CD4-positive, alpha-beta memory T cell (primary cell): Measurements from ENCODE around the gene CTU1. TPM values are rescaled to one million over a fixed set of nuclear protein-coding genes. Genes with fewer than 3 reads are reported as not detected.
A peak's percentile ranks its signal among the peaks of the same experiment; 100 is the strongest.

Experiments used
- CTCF ChIA-PET: fragments of 350-600 bp; sonication (Branson Sonifier 250); formaldehyde crosslinking; loops from one replicate; lab custom pipeline; 2021; ENCODE audit warnings: inconsistent platforms; ENCODE audit not compliant: partially characterized antibody; lab: Charles Lee
- POLR2A ChIA-PET: fragments of 350-600 bp; sonication (Branson Sonifier 250); formaldehyde crosslinking; loops from one replicate; lab custom pipeline; 2021; ENCODE audit not compliant: partially characterized antibody; lab: Charles Lee
- DNase-seq, 5 donors: peaks; one replicate each; pipeline versions ENCODE4 v3.0.0 to v3.0.0-alpha.2; 2020 to 2022; ENCODE audit warnings: mixed read lengths in 1 of 5
- H3K27ac ChIP-seq: one replicate; pipeline ENCODE4 v1.7.0; 2013; ENCODE audit warnings: low read depth, low read length
- H3K27me3 ChIP-seq: 2 replicates; pipeline ENCODE4 v1.7.0; 2013; ENCODE audit warnings: mild to moderate bottlenecking, low read length, moderate library complexity; ENCODE audit not compliant: insufficient read depth
- H3K36me3 ChIP-seq: 2 replicates; pipeline ENCODE4 v1.7.0; 2013; ENCODE audit warnings: mild to moderate bottlenecking, low read length, moderate library complexity; ENCODE audit not compliant: insufficient read depth
- H3K4me1 ChIP-seq: 2 replicates; pipeline ENCODE4 v1.7.0; 2013; ENCODE audit warnings: mild to moderate bottlenecking, low read length, moderate library complexity; ENCODE audit not compliant: insufficient read depth
- H3K4me3 ChIP-seq, 2 donors: one replicate each; pipeline ENCODE4 v1.7.0; 2013; ENCODE audit warnings: low read length in 2 of 2, mild to moderate bottlenecking in 1 of 2
- H3K9me3 ChIP-seq, 2 donors: one replicate each; pipeline ENCODE4 v1.7.0; 2013; ENCODE audit warnings: low read length in 2 of 2, control low read depth in 1 of 2; ENCODE audit not compliant: control insufficient read depth in 1 of 2
- H3K27ac Mint-ChIP-seq, 7 donors: one replicate each; pipeline ENCODE4 v1.8.0; 2020 to 2021; ENCODE audit warnings: mixed read lengths in 7 of 7, mild to moderate bottlenecking in 6 of 7, inconsistent platforms in 3 of 7, moderate library complexity in 3 of 7
- H3K27me3 Mint-ChIP-seq, 2 donors: one replicate each; pipeline ENCODE4 v1.8.0; 2020 to 2021; ENCODE audit warnings: mixed read lengths in 2 of 2
- H3K36me3 Mint-ChIP-seq, 2 donors: one replicate each; pipeline ENCODE4 v1.8.0; 2020 to 2021; ENCODE audit warnings: mixed read lengths in 2 of 2, inconsistent platforms in 1 of 2, mild to moderate bottlenecking in 1 of 2
- H3K4me1 Mint-ChIP-seq, 4 donors: one replicate each; pipeline ENCODE4 v1.8.0; 2020 to 2021; ENCODE audit warnings: mixed read lengths in 4 of 4, mild to moderate bottlenecking in 1 of 4
- H3K4me3 Mint-ChIP-seq, 8 donors: one replicate each; pipeline ENCODE4 v1.8.0; 2020 to 2021; ENCODE audit warnings: mixed read lengths in 8 of 8, mild to moderate bottlenecking in 7 of 8, moderate library complexity in 6 of 8, inconsistent platforms in 3 of 8
- H3K9me3 Mint-ChIP-seq, 8 donors: one replicate each; pipeline ENCODE4 v1.8.0; 2020 to 2021; ENCODE audit warnings: mixed read lengths in 8 of 8, mild to moderate bottlenecking in 5 of 8, inconsistent platforms in 3 of 8, moderate library complexity in 1 of 8
- intact Hi-C: fragments of 100-400 bp; cut with micrococcal nuclease; formaldehyde crosslinking; loops from one replicate; pipeline ENCODE4 v1.15.1; 2023
- polyA plus RNA-seq, 2 donors: library from polyadenylated mRNA; unstranded; fragments of 300-500 nt; fragmentation: Illumina TruSeq; gene quantifications; one replicate each; pipeline ENCODE4 v1.2.3, GENCODE V29; 2021
- total RNA-seq, 2 experiments: library from RNA; stranded (reverse); gene quantifications; one replicate each; pipeline ENCODE4 v1.2.3, GENCODE V29; 2021

The CTU1 gene
- total and polyA plus RNA-seq, 4 experiments from 2014 or later = 1.4 to 11.4 (median 10.3) TPM

DNA sequence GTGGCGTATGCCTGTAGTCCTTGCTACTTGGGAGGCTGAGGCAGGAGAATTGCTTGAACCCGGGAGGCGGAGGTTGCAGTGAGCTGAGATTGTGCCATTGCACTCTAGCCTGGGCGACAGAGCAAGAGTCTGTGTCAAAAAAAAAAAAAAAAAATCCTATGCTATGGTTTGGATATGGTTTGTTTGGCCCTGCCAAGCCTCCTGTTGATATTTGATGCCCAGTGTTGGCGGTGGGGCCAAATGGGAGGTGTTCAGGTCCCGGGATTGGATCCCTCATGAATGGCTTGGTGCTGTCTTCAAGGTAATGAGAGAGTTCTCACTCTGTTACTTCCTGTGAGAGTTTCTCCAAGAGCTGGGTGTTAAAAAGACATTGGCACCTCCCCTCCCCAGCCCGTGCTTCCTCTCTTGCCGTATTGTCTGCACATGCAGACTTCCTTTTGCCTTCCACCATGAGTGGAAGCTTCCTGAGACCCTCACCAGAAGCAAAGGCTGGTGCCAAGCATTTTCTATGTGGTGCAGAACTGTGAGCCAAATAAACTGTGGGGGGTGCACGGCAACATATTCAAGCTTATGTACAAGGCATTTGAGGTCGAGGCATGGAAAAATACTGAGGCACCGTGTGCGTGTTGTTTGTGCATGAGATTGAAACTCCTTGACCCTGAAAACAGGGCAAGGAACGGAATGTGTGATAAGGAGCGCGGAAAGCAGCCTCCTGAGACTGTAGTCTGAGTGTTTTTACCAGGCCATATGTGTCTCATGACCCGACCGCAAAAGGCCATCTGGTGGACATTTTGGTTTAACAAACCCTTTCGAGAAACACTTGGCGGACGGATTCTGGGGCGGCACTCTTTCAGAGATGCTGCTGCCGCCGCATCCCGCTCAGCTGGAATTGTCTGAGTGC lies 23.8 kb upstream of the CTU1 start:
- intact Hi-C loops = loop anchor here (5.0 kb wide), 1 partner anchor 35 kb away; no protein-coding TSS in a partner anchor
- ChIA-PET CTCF (interaction anchor here (4.6 kb wide), 1 partner anchor 26 kb away, joined by 45 read pairs; no protein-coding TSS in a partner anchor), POLR2A (interaction anchor here (0.6 to 1.1 kb wide), 5 partner anchors 8 to 621 kb away, joined by 3 to 6 read pairs (median 3); partner anchors contain the start of gene JOSD2)
- H3K9me3 Mint-ChIP-seq = peaks cover 0 to 7% (median 0%) of the 10 kb centered on the region in 8 donors
- H3K4me3 Mint-ChIP-seq = peak overlapping the region; percentile 67 to 93 (median 82)
- peaks cover 27 to 62% (median 43%) of the 10 kb centered on the region in 4 donors for H3K4me1 Mint-ChIP-seq
- peak overlapping the region; percentile 47 to 89 (median 87) for H3K27ac Mint-ChIP-seq
- peaks cover 3 to 7% of the 10 kb centered on the region in 2 donors for H3K36me3 Mint-ChIP-seq
- no peaks in the 10 kb centered on the region for H3K27me3 Mint-ChIP-seq
- peak in 4 of 5 donors; percentile 27 to 37 (median 32) for DNase-seq
- Histone ChIP-seq H3K36me3 (no peaks in the 10 kb centered on the region), H3K4me1 (peaks cover 59% of the 10 kb centered on the region), H3K9me3 (no peaks in the 10 kb centered on the region), H3K4me3 (peak overlapping the region in 1 of 2 donors; percentile 32), H3K27me3 (no peaks in the 10 kb centered on the region), H3K27ac (no peak overlapping the region)

DNA sequence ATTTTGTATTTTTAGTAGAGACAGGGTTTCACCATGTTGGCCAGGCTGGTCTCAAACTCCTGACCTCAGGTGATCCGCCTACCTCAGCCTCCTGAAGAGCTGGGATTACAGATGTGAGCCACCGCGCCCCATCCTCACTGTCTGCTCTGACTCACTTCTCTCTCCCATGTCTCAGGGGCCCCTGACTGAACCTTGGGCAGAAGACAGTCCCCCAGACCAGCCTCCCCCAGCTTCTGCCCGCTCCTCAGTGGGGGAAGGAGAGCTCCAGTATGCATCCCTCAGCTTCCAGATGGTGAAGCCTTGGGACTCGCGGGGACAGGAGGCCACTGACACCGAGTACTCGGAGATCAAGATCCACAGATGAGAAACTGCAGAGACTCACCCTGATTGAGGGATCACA lies 21.5 kb upstream of the CTU1 start:
- Mint-ChIP-seq H3K27ac (peak overlapping the region in 5 of 7 donors; percentile 52 to 85 (median 77)), H3K4me3 (no peak overlapping the region), H3K27me3 (no peaks in the 10 kb centered on the region), H3K9me3 (peaks cover 0 to 4% (median 0%) of the 10 kb centered on the region in 8 donors), H3K36me3 (peaks cover 3 to 7% of the 10 kb centered on the region in 2 donors), H3K4me1 (peaks cover 34 to 72% (median 52%) of the 10 kb centered on the region in 4 donors)
- Histone ChIP-seq H3K9me3 (no peaks in the 10 kb centered on the region), H3K27me3 (no peaks in the 10 kb centered on the region), H3K27ac (no peak overlapping the region), H3K4me1 (peaks cover 72% of the 10 kb centered on the region), H3K36me3 (no peaks in the 10 kb centered on the region), H3K4me3 (no peak overlapping the region)
- DNase-seq = no peak
- intact Hi-C loops = loop anchor here (5.0 kb wide), 1 partner anchor 32 kb away; no protein-coding TSS in a partner anchor
- CTCF ChIA-PET = interaction anchor here (1.1 to 1.2 kb wide), 2 partner anchors 10 to 15 kb away, joined by 3 to 4 read pairs; no protein-coding TSS in a partner anchor
- POLR2A ChIA-PET = no interaction called here

DNA sequence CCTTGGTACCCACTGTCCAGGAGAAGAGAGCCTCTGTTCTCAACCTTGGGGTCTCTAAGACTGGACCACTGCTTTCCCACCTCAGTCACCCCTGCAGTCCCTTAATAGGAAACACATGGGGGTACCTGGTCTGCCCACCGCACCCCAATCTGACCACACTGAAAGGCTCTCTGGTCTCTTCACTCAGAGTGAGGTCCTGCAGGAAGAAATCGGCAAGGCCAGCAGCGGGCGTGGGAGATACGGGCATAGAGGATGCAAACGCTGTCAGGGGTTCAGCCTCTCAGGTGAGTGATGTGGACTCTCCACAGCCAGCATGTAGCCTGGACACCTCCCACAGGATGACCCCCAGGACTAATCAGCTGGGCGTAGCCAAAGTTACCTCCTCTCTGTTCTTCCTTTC lies 20.0 kb upstream of the CTU1 start:
- Mint-ChIP-seq H3K4me1 (peaks cover 45 to 87% (median 66%) of the 10 kb centered on the region in 4 donors), H3K27ac (peak overlapping the region; percentile 5 to 88 (median 54)), H3K9me3 (peaks cover 0 to 3% (median 0%) of the 10 kb centered on the region in 8 donors), H3K36me3 (peaks cover 6 to 11% of the 10 kb centered on the region in 2 donors), H3K27me3 (no peaks in the 10 kb centered on the region), H3K4me3 (peak overlapping the region in 4 of 8 donors; percentile 21 to 60 (median 42))
- H3K27me3 ChIP-seq = no peaks in the 10 kb centered on the region
- H3K9me3 ChIP-seq = no peaks in the 10 kb centered on the region
- POLR2A ChIA-PET = interaction anchor here (1.4 kb wide), 1 partner anchor 14 kb away, joined by 4 read pairs; no protein-coding TSS in a partner anchor
- no peak for DNase-seq
- peaks cover 87% of the 10 kb centered on the region for H3K4me1 ChIP-seq
- no peak overlapping the region for H3K4me3 ChIP-seq
- intact Hi-C loops = no loop called here
- no peaks in the 10 kb centered on the region for H3K36me3 ChIP-seq
- CTCF ChIA-PET = interaction anchor here (1.0 to 1.2 kb wide), 3 partner anchors 21 to 32 kb away, joined by 3 to 5 read pairs (median 4); no protein-coding TSS in a partner anchor
- no peak overlapping the region for H3K27ac ChIP-seq

DNA sequence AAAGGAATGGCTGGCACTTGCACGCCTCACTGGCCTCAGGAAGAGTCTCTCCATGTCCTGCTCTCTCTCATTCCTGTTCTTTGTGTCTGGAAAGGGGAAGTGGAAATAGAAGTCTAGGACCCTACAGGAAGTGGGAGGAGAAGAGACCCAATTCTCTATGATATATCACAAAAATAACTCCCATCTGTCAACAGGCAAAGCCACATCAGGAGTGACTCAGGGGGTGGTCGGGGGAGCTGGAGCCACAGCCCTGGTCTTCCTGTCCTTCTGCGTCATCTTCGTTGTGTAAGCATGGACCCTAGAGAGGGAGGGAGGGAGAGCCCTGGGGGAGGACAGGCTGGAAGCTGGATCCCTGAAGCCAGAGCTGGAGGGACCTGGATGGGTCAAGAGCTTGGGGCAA lies 19.5 kb upstream of the CTU1 start:
- peaks cover 91% of the 10 kb centered on the region for H3K4me1 ChIP-seq
- H3K27ac Mint-ChIP-seq = peak overlapping the region in 6 of 7 donors; percentile 43 to 83 (median 66)
- DNase-seq = no peak
- H3K9me3 Mint-ChIP-seq = peaks cover 0 to 4% (median 0%) of the 10 kb centered on the region in 8 donors
- H3K27me3 Mint-ChIP-seq = no peaks in the 10 kb centered on the region
- CTCF ChIA-PET = interaction anchor here (1.0 to 1.2 kb wide), 2 partner anchors 22 to 31 kb away, joined by 3 to 4 read pairs; no protein-coding TSS in a partner anchor
- POLR2A ChIA-PET = interaction anchor here (1.4 kb wide), 1 partner anchor 13 kb away, joined by 4 read pairs; no protein-coding TSS in a partner anchor
- no peak overlapping the region for H3K27ac ChIP-seq
- H3K36me3 ChIP-seq = no peaks in the 10 kb centered on the region
- peaks cover 47 to 91% (median 69%) of the 10 kb centered on the region in 4 donors for H3K4me1 Mint-ChIP-seq
- peak overlapping the region in 6 of 8 donors; percentile 20 to 68 (median 48) for H3K4me3 Mint-ChIP-seq
- H3K4me3 ChIP-seq = no peak overlapping the region
- peaks cover 6 to 12% of the 10 kb centered on the region in 2 donors for H3K36me3 Mint-ChIP-seq
- no peaks in the 10 kb centered on the region for H3K9me3 ChIP-seq
- intact Hi-C loops = no loop called here
- H3K27me3 ChIP-seq = no peaks in the 10 kb centered on the region

DNA sequence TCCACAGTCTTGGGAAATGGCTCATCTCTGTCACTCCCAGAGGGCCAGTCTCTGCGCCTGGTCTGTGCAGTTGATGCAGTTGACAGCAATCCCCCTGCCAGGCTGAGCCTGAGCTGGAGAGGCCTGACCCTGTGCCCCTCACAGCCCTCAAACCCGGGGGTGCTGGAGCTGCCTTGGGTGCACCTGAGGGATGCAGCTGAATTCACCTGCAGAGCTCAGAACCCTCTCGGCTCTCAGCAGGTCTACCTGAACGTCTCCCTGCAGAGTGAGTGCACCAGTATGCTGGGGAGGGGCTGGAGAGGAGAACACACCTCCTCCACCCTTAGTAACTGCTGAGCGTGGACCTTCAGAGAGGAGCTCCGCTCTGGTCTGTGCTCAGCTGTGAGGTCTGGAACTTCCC lies 18.8 kb upstream of the CTU1 start:
- intact Hi-C loops = no loop called here
- Histone ChIP-seq H3K36me3 (no peaks in the 10 kb centered on the region), H3K4me1 (peaks cover 93% of the 10 kb centered on the region), H3K27me3 (no peaks in the 10 kb centered on the region), H3K27ac (no peak overlapping the region), H3K9me3 (no peaks in the 10 kb centered on the region), H3K4me3 (no peak overlapping the region)
- Mint-ChIP-seq H3K4me3 (peak overlapping the region in 2 of 8 donors; percentile 13 to 69), H3K27me3 (no peaks in the 10 kb centered on the region), H3K27ac (peak overlapping the region in 5 of 7 donors; percentile 77 to 92 (median 81)), H3K4me1 (peaks cover 45 to 91% (median 69%) of the 10 kb centered on the region in 4 donors), H3K9me3 (peaks cover 0 to 4% (median 0%) of the 10 kb centered on the region in 8 donors), H3K36me3 (peaks cover 6 to 12% of the 10 kb centered on the region in 2 donors)
- POLR2A ChIA-PET = no interaction called here
- no peak for DNase-seq
- CTCF ChIA-PET = interaction anchor here (1.0 kb wide), 1 partner anchor 22 kb away, joined by 3 read pairs; no protein-coding TSS in a partner anchor

DNA sequence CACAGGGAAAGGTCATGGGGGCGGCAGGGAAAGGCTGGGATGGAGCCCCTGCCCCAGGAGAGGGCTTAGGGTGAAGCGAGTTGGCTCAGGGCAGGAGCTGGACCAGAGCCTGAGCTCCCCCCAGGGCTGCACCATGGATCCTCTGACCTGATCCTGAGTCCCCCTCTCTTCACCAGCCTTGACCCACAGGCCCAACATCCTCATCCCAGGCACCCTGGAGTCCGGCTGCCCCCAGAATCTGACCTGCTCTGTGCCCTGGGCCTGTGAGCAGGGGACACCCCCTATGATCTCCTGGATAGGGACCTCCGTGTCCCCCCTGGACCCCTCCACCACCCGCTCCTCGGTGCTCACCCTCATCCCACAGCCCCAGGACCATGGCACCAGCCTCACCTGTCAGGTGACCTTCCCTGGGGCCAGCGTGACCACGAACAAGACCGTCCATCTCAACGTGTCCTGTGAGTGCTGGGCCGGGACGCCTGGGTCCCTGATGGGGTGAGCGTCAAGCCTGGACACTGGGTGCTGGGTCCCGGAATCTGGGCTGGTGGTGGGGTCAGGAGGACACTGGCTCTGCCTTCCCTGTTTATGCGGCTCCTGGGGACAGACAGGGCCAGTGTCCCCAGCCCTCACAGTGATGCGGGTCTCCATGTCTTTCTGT lies 17.3 kb upstream of the CTU1 start:
- intact Hi-C loops = no loop called here
- Histone ChIP-seq H3K4me3 (no peak overlapping the region), H3K4me1 (peaks cover 85% of the 10 kb centered on the region), H3K27me3 (no peaks in the 10 kb centered on the region), H3K36me3 (no peaks in the 10 kb centered on the region), H3K9me3 (no peaks in the 10 kb centered on the region), H3K27ac (no peak overlapping the region)
- no peak for DNase-seq
- POLR2A ChIA-PET = no interaction called here
- CTCF ChIA-PET = no interaction called here
- Mint-ChIP-seq H3K36me3 (peaks cover 6% of the 10 kb centered on the region in 2 donors), H3K27ac (peak overlapping the region; percentile 68 to 94 (median 86)), H3K27me3 (no peaks in the 10 kb centered on the region), H3K4me1 (peaks cover 47 to 91% (median 68%) of the 10 kb centered on the region in 4 donors), H3K9me3 (peaks cover 0 to 4% (median 0%) of the 10 kb centered on the region in 8 donors), H3K4me3 (peak overlapping the region in 5 of 8 donors; percentile 66 to 85 (median 73))
